ENCODE data around the gene IFNL3. TPM values are rescaled to one million over a fixed set of nuclear protein-coding genes. Genes with fewer than 3 reads are reported as not detected.
"Not testable (repeated sequence)": the region's sequence is repeated elsewhere in the genome, so short reads cannot be mapped to it uniquely, and the experiment has no call there.

Gene IFNL3
- total RNA-seq, 1 experiment from 2014 or later, result not detected

DNA sequence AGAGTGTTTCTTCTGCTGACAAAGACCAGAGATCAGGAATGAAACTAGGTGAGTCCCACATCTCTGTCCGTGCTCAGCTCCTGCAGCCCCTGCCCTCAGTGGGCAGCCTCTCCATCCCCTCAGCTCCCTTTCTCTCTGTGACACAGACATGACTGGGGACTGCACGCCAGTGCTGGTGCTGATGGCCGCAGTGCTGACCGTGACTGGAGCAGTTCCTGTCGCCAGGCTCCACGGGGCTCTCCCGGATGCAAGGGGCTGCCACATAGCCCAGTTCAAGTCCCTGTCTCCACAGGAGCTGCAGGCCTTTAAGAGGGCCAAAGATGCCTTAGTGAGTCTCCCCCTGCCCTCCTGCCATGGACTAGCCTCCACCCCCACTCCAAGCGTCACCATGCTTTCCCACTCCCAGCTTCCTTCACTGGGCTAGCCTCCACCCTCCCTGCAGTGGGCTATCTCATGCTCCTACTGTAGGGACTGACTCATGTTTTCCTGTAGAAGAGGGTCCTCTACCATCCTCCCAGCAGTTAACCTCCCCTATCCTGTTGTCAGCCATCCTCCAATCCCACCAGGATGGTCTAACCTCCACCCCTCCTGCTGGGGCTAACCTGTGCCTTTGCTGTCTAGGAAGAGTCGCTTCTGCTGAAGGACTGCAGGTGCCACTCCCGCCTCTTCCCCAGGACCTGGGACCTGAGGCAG lies 23.9 kb upstream of the IFNL3 start:
- peaks cover 43% of the 10 kb centered on the region for H3K27me3 Mint-ChIP-seq (ENCODE audit: unreplicated experiment)
- CTCF ChIA-PET; H3K27ac Mint-ChIP-seq (ENCODE audit: unreplicated experiment); BruUV-seq (replicated peaks); H3K9me3 Mint-ChIP-seq (ENCODE audit: low read depth, unreplicated experiment); DNase-seq; H3K36me3 Mint-ChIP-seq (ENCODE audit: insufficient read depth, unreplicated experiment); H3K4me1 Mint-ChIP-seq (ENCODE audit: low read depth, unreplicated experiment); H3K4me3 Mint-ChIP-seq (ENCODE audit: low read depth, unreplicated experiment): not testable (repeated sequence)
- intact Hi-C loops (cut with micrococcal nuclease; ENCODE audit: unreplicated experiment), result loop anchor here (10.0 kb wide), 1 partner anchor 54 kb away; no protein-coding TSS in a partner anchor

DNA sequence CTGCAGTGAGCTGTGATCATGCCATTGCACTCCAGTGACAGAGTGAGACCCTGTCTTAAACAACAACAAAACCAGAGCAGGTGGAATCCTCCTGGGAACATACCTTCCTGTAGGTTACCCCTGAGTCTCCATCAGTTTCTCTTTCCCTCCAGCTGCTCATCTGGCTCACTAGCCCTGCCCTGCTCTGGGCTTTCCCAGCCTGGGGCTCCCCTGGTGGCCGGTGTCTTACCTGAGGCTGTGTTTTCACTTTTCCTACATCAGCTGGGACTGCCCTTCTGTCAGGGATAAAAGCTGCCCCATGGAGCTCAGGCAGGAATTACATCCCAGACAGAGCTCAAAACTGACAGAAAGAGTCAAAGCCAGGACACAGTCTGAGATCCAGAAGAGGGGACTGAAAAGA lies 23.3 kb upstream of the IFNL3 start, which contains the start of gene IFNL2:
Gene IFNL2 (plus strand): TSS at position 312 of the 400 bp plus-strand sequence. CDS start 173 bp downstream, outside the sequence.
- DNase-seq; H3K4me3 Mint-ChIP-seq (ENCODE audit: low read depth, unreplicated experiment); H3K4me1 Mint-ChIP-seq (ENCODE audit: low read depth, unreplicated experiment); BruUV-seq (replicated peaks); H3K36me3 Mint-ChIP-seq (ENCODE audit: insufficient read depth, unreplicated experiment); H3K9me3 Mint-ChIP-seq (ENCODE audit: low read depth, unreplicated experiment); CTCF ChIA-PET; H3K27ac Mint-ChIP-seq (ENCODE audit: unreplicated experiment): not testable (repeated sequence)
- intact Hi-C loops (cut with micrococcal nuclease; ENCODE audit: unreplicated experiment), result loop anchor here (10.0 kb wide), 1 partner anchor 53 kb away; no protein-coding TSS in a partner anchor
- peaks cover 49% of the 10 kb centered on the region for H3K27me3 Mint-ChIP-seq (ENCODE audit: unreplicated experiment)

DNA sequence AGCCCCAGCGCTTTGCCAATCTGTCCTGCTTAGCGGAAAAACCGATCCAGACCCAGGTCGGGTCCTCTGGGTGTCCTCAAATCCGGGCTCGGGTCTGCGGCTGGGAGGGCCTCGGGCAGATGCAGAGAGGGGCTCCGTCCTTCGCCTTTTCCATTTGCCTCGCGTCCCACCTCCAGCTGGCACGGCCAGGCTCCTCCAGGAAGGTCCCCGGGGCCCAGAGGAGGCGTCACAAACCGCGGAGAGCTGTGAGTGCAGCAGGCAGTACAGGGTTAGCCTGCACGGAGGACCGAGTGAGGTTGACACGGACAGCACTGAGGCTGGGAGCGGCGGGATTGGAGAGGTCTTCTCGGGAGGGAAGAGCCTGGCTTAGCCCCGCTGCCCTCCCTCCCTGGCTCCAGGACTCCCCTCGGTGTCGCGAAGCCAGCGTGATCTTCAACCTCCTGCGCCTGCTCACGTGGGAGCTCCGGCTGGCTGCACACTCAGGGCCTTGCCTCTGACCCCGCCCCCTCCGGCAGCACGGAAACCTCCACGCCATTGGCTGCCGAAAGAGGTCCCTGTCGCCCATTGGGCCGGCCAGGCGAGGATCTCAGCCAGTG lies 20.6 kb upstream of the IFNL3 start:
- no peaks in the 10 kb centered on the region for H3K36me3 Mint-ChIP-seq (ENCODE audit: insufficient read depth, unreplicated experiment)
- TF ChIP-seq, protein P1, sequence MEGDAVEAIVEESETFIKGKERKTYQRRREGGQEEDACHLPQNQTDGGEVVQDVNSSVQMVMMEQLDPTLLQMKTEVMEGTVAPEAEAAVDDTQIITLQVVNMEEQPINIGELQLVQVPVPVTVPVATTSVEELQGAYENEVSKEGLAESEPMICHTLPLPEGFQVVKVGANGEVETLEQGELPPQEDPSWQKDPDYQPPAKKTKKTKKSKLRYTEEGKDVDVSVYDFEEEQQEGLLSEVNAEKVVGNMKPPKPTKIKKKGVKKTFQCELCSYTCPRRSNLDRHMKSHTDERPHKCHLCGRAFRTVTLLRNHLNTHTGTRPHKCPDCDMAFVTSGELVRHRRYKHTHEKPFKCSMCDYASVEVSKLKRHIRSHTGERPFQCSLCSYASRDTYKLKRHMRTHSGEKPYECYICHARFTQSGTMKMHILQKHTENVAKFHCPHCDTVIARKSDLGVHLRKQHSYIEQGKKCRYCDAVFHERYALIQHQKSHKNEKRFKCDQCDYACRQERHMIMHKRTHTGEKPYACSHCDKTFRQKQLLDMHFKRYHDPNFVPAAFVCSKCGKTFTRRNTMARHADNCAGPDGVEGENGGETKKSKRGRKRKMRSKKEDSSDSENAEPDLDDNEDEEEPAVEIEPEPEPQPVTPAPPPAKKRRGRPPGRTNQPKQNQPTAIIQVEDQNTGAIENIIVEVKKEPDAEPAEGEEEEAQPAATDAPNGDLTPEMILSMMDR (IDR thresholded peaks at IDR 0.05; ENCODE audit: unreplicated experiment), result no peak
- peaks cover 54% of the 10 kb centered on the region for H3K27me3 Mint-ChIP-seq (ENCODE audit: unreplicated experiment)
- CTCF ChIA-PET, result no interaction called here
- intact Hi-C loops (cut with micrococcal nuclease; ENCODE audit: unreplicated experiment), result loop anchor here (10.0 kb wide), 1 partner anchor 51 kb away; no protein-coding TSS in a partner anchor
- no peak overlapping the region for H3K27ac Mint-ChIP-seq (ENCODE audit: unreplicated experiment)
- no peak for DNase-seq
- H3K9me3 Mint-ChIP-seq (ENCODE audit: low read depth, unreplicated experiment), result no peaks in the 10 kb centered on the region
- H3K4me3 Mint-ChIP-seq (ENCODE audit: low read depth, unreplicated experiment), result no peak overlapping the region
- peaks cover 5% of the 10 kb centered on the region for H3K4me1 Mint-ChIP-seq (ENCODE audit: low read depth, unreplicated experiment)
- no TSS peak for BruUV-seq (replicated peaks)

DNA sequence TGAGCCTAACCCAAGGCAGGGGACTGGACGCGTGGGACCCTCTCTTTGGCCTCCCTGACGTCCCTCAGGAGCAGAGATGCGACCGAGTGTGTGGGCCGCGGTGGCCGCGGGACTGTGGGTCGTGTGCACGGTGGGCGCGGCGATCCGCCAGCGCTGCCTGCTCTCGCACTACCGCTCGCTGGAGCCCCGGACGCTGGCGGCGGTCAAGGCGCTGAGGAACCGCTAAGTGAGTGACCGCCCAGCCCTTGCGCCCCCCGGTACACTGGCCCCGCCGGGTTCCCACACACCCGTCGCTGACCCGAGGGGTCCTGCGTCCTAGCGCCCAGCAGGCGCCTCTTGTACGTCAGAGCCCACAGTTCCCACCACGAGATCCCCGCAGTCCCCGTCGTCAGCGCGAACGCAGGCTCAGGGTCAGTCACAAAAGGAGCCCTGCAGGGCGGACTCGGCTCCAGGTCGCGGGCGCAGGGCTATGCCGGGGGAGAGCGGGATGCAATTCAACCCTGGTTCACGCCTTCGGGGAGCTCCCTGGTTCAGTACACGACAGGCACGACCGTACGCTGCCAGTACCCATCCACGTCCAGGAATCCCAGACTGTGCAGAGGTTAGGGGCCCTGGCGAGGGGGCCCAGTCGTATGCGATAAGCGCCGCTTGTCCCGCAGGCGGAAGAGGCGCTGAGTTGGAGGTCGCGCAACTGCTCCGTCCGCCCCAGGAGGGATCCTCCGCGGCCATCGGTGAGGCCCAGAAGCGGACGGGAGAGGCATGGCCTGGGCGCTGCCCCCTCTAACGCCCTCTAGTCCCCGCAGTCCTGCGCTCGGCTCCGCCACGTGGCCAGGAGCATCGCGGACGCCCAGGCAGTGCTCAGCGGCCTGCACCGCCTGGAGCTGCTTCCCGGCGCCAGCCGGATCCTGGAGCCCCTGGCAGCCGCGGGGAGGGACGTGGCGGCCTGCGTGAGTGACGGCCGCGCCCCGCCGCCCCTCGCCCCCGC lies 19.8 kb upstream of the IFNL3 start:
- no TSS peak for BruUV-seq (replicated peaks)
- H3K4me3 Mint-ChIP-seq (ENCODE audit: low read depth, unreplicated experiment), result no peak overlapping the region
- CTCF ChIA-PET, result no interaction called here
- H3K36me3 Mint-ChIP-seq (ENCODE audit: insufficient read depth, unreplicated experiment), result no peaks in the 10 kb centered on the region
- intact Hi-C loops (cut with micrococcal nuclease; ENCODE audit: unreplicated experiment), result loop anchor here (10.0 kb wide), 1 partner anchor 50 kb away; no protein-coding TSS in a partner anchor
- H3K27ac Mint-ChIP-seq (ENCODE audit: unreplicated experiment), result no peak overlapping the region
- no peaks in the 10 kb centered on the region for H3K9me3 Mint-ChIP-seq (ENCODE audit: low read depth, unreplicated experiment)
- TF ChIP-seq, protein P1 (IDR thresholded peaks at IDR 0.05; ENCODE audit: unreplicated experiment), result no peak
- DNase-seq, result no peak
- H3K4me1 Mint-ChIP-seq (ENCODE audit: low read depth, unreplicated experiment), result peaks cover 5% of the 10 kb centered on the region
- H3K27me3 Mint-ChIP-seq (ENCODE audit: unreplicated experiment), result peaks cover 46% of the 10 kb centered on the region

DNA sequence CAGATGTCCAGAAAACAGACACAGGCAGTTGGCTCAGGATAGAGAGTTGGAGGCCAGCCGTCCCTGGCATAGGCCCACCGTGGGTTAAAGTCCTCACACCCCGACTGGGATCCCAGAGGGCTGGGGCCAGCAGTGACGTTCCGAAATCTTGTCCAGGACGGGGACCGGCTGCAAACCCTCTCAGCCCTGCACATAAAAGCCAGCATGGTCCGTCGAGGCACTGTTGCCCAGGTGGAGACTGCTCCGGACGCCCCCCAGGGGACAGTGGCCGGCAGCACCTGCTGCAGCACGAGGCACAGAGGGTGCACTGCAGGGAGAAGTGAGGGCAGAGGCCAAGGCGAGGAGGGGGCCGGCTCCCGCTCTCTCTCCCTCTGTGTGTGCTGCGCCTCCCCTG lies 19.1 kb upstream of the IFNL3 start:
- intact Hi-C loops (cut with micrococcal nuclease; ENCODE audit: unreplicated experiment), result loop anchor here (10.0 kb wide), 1 partner anchor 49 kb away; no protein-coding TSS in a partner anchor
- Mint-ChIP-seq H3K9me3 (ENCODE audit: low read depth, unreplicated experiment) (no peaks in the 10 kb centered on the region), H3K4me3 (ENCODE audit: low read depth, unreplicated experiment) (no peak overlapping the region), H3K36me3 (ENCODE audit: insufficient read depth, unreplicated experiment) (no peaks in the 10 kb centered on the region), H3K4me1 (ENCODE audit: low read depth, unreplicated experiment) (peaks cover 5% of the 10 kb centered on the region), H3K27me3 (ENCODE audit: unreplicated experiment) (peaks cover 39% of the 10 kb centered on the region), H3K27ac (ENCODE audit: unreplicated experiment) (no peak overlapping the region)
- TF ChIP-seq, protein P1 (IDR thresholded peaks at IDR 0.05; ENCODE audit: unreplicated experiment), result no peak
- BruUV-seq (replicated peaks), result no TSS peak
- no peak for DNase-seq
- CTCF ChIA-PET, result no interaction called here
